ENCODE data around the gene MRC2. TPM values are rescaled to one million over a fixed set of nuclear protein-coding genes. Genes with fewer than 3 reads are reported as not detected.

Gene MRC2
- total and polyA plus RNA-seq, 9 of the 15 experiments (the other 6 are each of a cell fraction or from before 2014, with no cell fraction given), result 0.28 to 11.5 (median 6.6) TPM

- TF ChIP-seq PHF21A (IDR thresholded peaks at IDR 0.05; ENCODE audit: borderline replicate concordance, low read depth), result no peak
- no peak for TF ChIP-seq KDM2B (CRISPR knock-in tag; IDR thresholded peaks at IDR 0.05)
- peak; percentile 73 for TF ChIP-seq MGA (IDR thresholded peaks at IDR 0.05)
- TF ChIP-seq ZHX1 (conservative IDR thresholded peaks at IDR 0.05; ENCODE audit: low read length), result no peak
- TF ChIP-seq WHSC1 (IDR thresholded peaks at IDR 0.05; ENCODE audit: low read length), result no peak
- peak; percentile 64 for TF ChIP-seq NFYB (IDR thresholded peaks at IDR 0.05; ENCODE audit: extremely low read depth, insufficient read length)
- TF ChIP-seq FOXK1 (CRISPR knock-in tag; IDR thresholded peaks at IDR 0.05; ENCODE audit: borderline replicate concordance), result no peak
- no peak for TF ChIP-seq E2F8 (IDR thresholded peaks at IDR 0.05; ENCODE audit: low read depth, partially characterized antibody)
- peak; percentile 42; the same call in 1 of the 2 replicates for TF ChIP-seq RBFOX2 (IDR thresholded peaks at IDR 0.05; ENCODE audit: low read depth, low read length)
- no peak for TF ChIP-seq PML (IDR thresholded peaks at IDR 0.05; ENCODE audit: low read length)
Observed at GRCh38 chr17:62644487-62645173, 17.2 kb downstream of the MRC2 start (continued).

All from K562 (cell line).